Renal pelvis (tissue), 12 donors: ENCODE results near the gene FAM171A1. TPM values are rescaled to one million over a fixed set of nuclear protein-coding genes. Genes with fewer than 3 reads are reported as not detected.
"Not testable (repeated sequence)": the region's sequence is repeated elsewhere in the genome, so short reads cannot be mapped to it uniquely, and the experiment has no call there.

ENCODE experiments used
- DNase-seq: peaks from one replicate; pipeline ENCODE4 v3.0.0-alpha.2; 2013
- long read RNA-seq, 16 experiments: transcript quantifications; one replicate each; lab custom pipeline, GENCODE V29; 2026
- polyA plus RNA-seq, 3 donors: library from polyadenylated mRNA; unstranded; fragments of 120-200 nt; gene quantifications; one replicate each; pipeline ENCODE4 v1.2.1, GENCODE V29; 2013; ENCODE audit not compliant: insufficient read length in 3 of 3

FAM171A1 gene
- polyA plus RNA-seq = 10 to 100 TPM; 85.6 to 96.4 (median 94.4) TPM
- long read RNA-seq, donor 1, transcript FAM171A1-201 (8 exons, 3,952 nt) = major isoform, 23 of 23 reads
- long read RNA-seq, donor 1, partial matches to known transcripts = 0 of 23 reads
- long read RNA-seq, donor 1, other reads (novel, unspliced or antisense) = 0 of 23 reads
- long read RNA-seq, donor 2, transcript FAM171A1-201 (8 exons, 3,952 nt) = major isoform, 27 of 33 reads
- long read RNA-seq, donor 2, partial matches to known transcripts = 6 of 33 reads
- long read RNA-seq, donor 2, other reads (novel, unspliced or antisense) = 0 of 33 reads
- long read RNA-seq, donor 3, transcript FAM171A1-201 (8 exons, 3,952 nt) = major isoform, 23 of 23 reads
- long read RNA-seq, donor 3, partial matches to known transcripts = 0 of 23 reads
- long read RNA-seq, donor 3, other reads (novel, unspliced or antisense) = 0 of 23 reads
- long read RNA-seq, donor 4, transcript FAM171A1-201 (8 exons, 3,952 nt) = major isoform, 22 of 38 reads
- long read RNA-seq, donor 4, partial matches to known transcripts = 16 of 38 reads
- long read RNA-seq, donor 4, other reads (novel, unspliced or antisense) = 0 of 38 reads
- long read RNA-seq, donor 5, transcript FAM171A1-201 (8 exons, 3,952 nt) = major isoform, 9 of 9 reads
- long read RNA-seq, donor 5, partial matches to known transcripts = 0 of 9 reads
- long read RNA-seq, donor 5, other reads (novel, unspliced or antisense) = 0 of 9 reads
- long read RNA-seq, donor 6, transcript FAM171A1-201 (8 exons, 3,952 nt) = major isoform, 28 of 46 reads
- long read RNA-seq, donor 6, partial matches to known transcripts = 18 of 46 reads
- long read RNA-seq, donor 6, other reads (novel, unspliced or antisense) = 0 of 46 reads
- long read RNA-seq, donor 7, transcript FAM171A1-201 (8 exons, 3,952 nt) = major isoform, 32 of 42 reads
- long read RNA-seq, donor 7, partial matches to known transcripts = 0 of 42 reads
- long read RNA-seq, donor 7, other reads (novel, unspliced or antisense) = 10 of 42 reads
- long read RNA-seq, donor 8, transcript FAM171A1-201 (8 exons, 3,952 nt) = major isoform, 7 of 7 reads
- long read RNA-seq, donor 8, partial matches to known transcripts = 0 of 7 reads
- long read RNA-seq, donor 8, other reads (novel, unspliced or antisense) = 0 of 7 reads
- long read RNA-seq, donor 9, transcript FAM171A1-201 (8 exons, 3,952 nt) = major isoform, 22 of 22 reads
- long read RNA-seq, donor 9, partial matches to known transcripts = 0 of 22 reads
- long read RNA-seq, donor 9, other reads (novel, unspliced or antisense) = 0 of 22 reads
- long read RNA-seq, donor 10, transcript FAM171A1-201 (8 exons, 3,952 nt) = major isoform, 18 of 32 reads
- long read RNA-seq, donor 10, partial matches to known transcripts = 6 of 32 reads
- long read RNA-seq, donor 10, other reads (novel, unspliced or antisense) = 8 of 32 reads
- long read RNA-seq, donor 11, transcript FAM171A1-201 (8 exons, 3,952 nt) = major isoform, 19 of 19 reads
- long read RNA-seq, donor 11, partial matches to known transcripts = 0 of 19 reads
- long read RNA-seq, donor 11, other reads (novel, unspliced or antisense) = 0 of 19 reads
- long read RNA-seq, donor 12, transcript FAM171A1-201 (8 exons, 3,952 nt) = major isoform, 25 of 65 reads
- long read RNA-seq, donor 12, partial matches to known transcripts = 33 of 65 reads
- long read RNA-seq, donor 12, other reads (novel, unspliced or antisense) = 7 of 65 reads
- long read RNA-seq, donor 13, transcript FAM171A1-201 (8 exons, 3,952 nt) = major isoform, 9 of 16 reads
- long read RNA-seq, donor 13, partial matches to known transcripts = 6 of 16 reads
- long read RNA-seq, donor 13, other reads (novel, unspliced or antisense) = 0 of 16 reads
- long read RNA-seq, donor 14 = 0 reads
- long read RNA-seq, donor 15, transcript FAM171A1-201 (8 exons, 3,952 nt) = major isoform, 18 of 24 reads
- long read RNA-seq, donor 15, partial matches to known transcripts = 6 of 24 reads
- long read RNA-seq, donor 15, other reads (novel, unspliced or antisense) = 0 of 24 reads
- long read RNA-seq, donor 16, transcript FAM171A1-201 (8 exons, 3,952 nt) = major isoform, 17 of 34 reads
- long read RNA-seq, donor 16, partial matches to known transcripts = 12 of 34 reads
- long read RNA-seq, donor 16, other reads (novel, unspliced or antisense) = 5 of 34 reads

GRCh38 chr10:15370856-15371701, at the start of gene FAM171A1:
TSS of gene FAM171A1 (minus strand) at chr10:15371289. CDS start at chr10:15371052, 237 bp downstream.
- peak; percentile 72 for DNase-seq

GRCh38 chr10:15420858-15421257, 49.8 kb upstream of the FAM171A1 start:
- no peak for DNase-seq

GRCh38 chr10:15419279-15419874, 48.3 kb upstream of the FAM171A1 start:
- DNase-seq = peak; percentile 52

- no peak for DNase-seq
These were observed 44.9 kb upstream of the FAM171A1 start for GRCh38 chr10:15416034-15416433.

- DNase-seq = no peak
These were observed 39.9 kb upstream of the FAM171A1 start for GRCh38 chr10:15411010-15411409.

- DNase-seq = not testable (repeated sequence)
These were observed 38.3 kb upstream of the FAM171A1 start for GRCh38 chr10:15409350-15409749.

- DNase-seq = no peak
These were observed 37.5 kb upstream of the FAM171A1 start for GRCh38 chr10:15408557-15408956.

GRCh38 chr10:15405319-15405718, 34.2 kb upstream of the FAM171A1 start:
- DNase-seq = no peak

- no peak for DNase-seq
These were observed 30.3 kb upstream of the FAM171A1 start for GRCh38 chr10:15401382-15401781.

- not testable (repeated sequence) for DNase-seq
These were observed 29.4 kb upstream of the FAM171A1 start for GRCh38 chr10:15400461-15400860.

GRCh38 chr10:15399060-15399661, 28.1 kb upstream of the FAM171A1 start:
- no peak for DNase-seq

GRCh38 chr10:15395935-15396334, 24.8 kb upstream of the FAM171A1 start:
- DNase-seq = no peak

GRCh38 chr10:15393139-15393825, 22.2 kb upstream of the FAM171A1 start:
- no peak for DNase-seq

- no peak for DNase-seq
These were observed 20.4 kb upstream of the FAM171A1 start for GRCh38 chr10:15391491-15391890.

GRCh38 chr10:15388172-15388571, 17.1 kb upstream of the FAM171A1 start:
- DNase-seq = not testable (repeated sequence)

GRCh38 chr10:15387021-15387420, 15.9 kb upstream of the FAM171A1 start:
- DNase-seq = no peak
